GM12878 (cell line): Measurements from ENCODE around the gene YKT6.

ENCODE experiments used
- EGR1 ChIP-seq, 2 experiments: IDR thresholded peaks; 1 replicate in 1 of 2; 2 replicates in 1 of 2; pipeline ENCODE4 v1.6.1; 2011 to 2012; ENCODE audit warnings: low read depth in 2 of 2, low read length in 2 of 2, borderline replicate concordance in 1 of 2, mild to moderate bottlenecking in 1 of 2, moderate library complexity in 1 of 2
- FOS ChIP-seq: IDR thresholded peaks from 3 replicates; pipeline ENCODE4 v1.6.1; 2011; ENCODE audit warnings: borderline replicate concordance; ENCODE audit not compliant: insufficient read length; ENCODE audit errors: extremely low read depth
- MAX ChIP-seq: IDR thresholded peaks from 2 replicates; pipeline ENCODE4 v1.6.1; 2012; ENCODE audit warnings: low read depth, low read length, improper control_type of control experiment
- POLR2A ChIP-seq: IDR thresholded peaks from 2 replicates; pipeline ENCODE4 v1.6.1; 2011; ENCODE audit warnings: low read depth, mild to moderate bottlenecking, low read length
- POLR2AphosphoS5 ChIP-seq: IDR thresholded peaks from 2 replicates; pipeline ENCODE4 v1.6.1; 2011; ENCODE audit warnings: mild to moderate bottlenecking, low read length, inconsistent platforms
- RELA ChIP-seq: fragments of 450-650 bp; IDR thresholded peaks from 2 replicates; pipeline ENCODE4 v1.8.0; 2014; ENCODE audit warnings: borderline replicate concordance; ENCODE audit not compliant: partially characterized antibody
- USF1 ChIP-seq: IDR thresholded peaks from 2 replicates; pipeline ENCODE4 v1.6.1; 2011; ENCODE audit warnings: borderline replicate concordance, low read depth, mild to moderate bottlenecking, moderate library complexity, mixed read lengths, low read length; ENCODE audit not compliant: insufficient read depth; ENCODE audit errors: extremely low read length
- ZZZ3 ChIP-seq: IDR thresholded peaks from 2 replicates; pipeline ENCODE4 v1.6.1; 2011; ENCODE audit warnings: low read depth; ENCODE audit not compliant: control insufficient read depth, insufficient read length
- TF ChIP-seq, protein P1 (sequence below): IDR thresholded peaks from 2 replicates; pipeline ENCODE4 v1.6.1; 2011; ENCODE audit warnings: mild to moderate bottlenecking, low read depth, low read length, moderate library complexity; ENCODE audit not compliant: insufficient replicate concordance
- TF ChIP-seq, protein P2 (sequence below): fragments of 450-650 bp; IDR thresholded peaks from 2 replicates; pipeline ENCODE4 v1.6.1; 2017; ENCODE audit warnings: antibody characterized with exemption, mild to moderate bottlenecking, moderate library complexity

DNA sequence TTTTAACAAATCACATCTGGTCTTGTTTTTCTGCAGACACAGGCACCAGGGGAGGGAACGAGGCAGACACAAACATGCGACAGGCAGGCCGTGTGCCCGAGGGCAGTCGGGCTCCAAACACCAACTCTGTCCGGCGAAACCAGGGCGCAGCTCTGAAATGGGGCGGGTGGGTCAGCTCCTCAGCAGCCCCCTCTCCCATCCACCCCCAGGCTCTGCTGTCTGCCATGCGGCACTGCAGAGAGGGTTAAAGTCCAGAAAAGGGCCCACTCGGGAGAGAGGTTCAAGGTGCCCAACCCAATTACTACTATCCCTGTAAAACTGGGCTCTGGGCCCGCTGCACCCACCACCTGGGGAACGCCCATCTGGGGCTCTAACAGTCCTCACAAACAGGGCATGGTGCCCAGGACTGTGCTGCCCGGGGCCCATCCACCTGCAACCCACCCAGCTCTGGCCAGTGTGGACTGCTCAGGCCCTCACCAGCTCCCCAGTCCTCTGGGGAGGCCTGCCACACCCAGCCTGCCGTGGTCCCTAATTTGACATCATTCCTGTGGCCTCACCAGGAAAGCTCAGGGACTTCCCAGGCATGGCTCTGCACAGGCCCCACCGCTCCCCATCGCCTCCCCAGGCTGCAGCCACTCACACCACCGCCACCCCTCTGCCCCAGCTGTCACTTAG is 18.7 kb downstream of the YKT6 start:
- TF ChIP-seq POLR2AphosphoS5 = no peak
- TF ChIP-seq, protein P1, sequence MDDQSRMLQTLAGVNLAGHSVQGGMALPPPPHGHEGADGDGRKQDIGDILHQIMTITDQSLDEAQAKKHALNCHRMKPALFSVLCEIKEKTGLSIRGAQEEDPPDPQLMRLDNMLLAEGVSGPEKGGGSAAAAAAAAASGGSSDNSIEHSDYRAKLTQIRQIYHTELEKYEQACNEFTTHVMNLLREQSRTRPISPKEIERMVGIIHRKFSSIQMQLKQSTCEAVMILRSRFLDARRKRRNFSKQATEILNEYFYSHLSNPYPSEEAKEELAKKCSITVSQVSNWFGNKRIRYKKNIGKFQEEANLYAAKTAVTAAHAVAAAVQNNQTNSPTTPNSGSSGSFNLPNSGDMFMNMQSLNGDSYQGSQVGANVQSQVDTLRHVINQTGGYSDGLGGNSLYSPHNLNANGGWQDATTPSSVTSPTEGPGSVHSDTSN = no peak
- TF ChIP-seq ZZZ3 = no peak
- TF ChIP-seq EGR1 (IDR thresholded peaks at IDR 0.05; ENCODE audit: borderline replicate concordance in 1 of 2, low read depth in 2 of 2, low read length in 2 of 2) = no peak
- no peak for TF ChIP-seq FOS
- TF ChIP-seq USF1 = no peak
- TF ChIP-seq RELA = no peak
- no peak for TF ChIP-seq MAX
- TF ChIP-seq, protein P2, sequence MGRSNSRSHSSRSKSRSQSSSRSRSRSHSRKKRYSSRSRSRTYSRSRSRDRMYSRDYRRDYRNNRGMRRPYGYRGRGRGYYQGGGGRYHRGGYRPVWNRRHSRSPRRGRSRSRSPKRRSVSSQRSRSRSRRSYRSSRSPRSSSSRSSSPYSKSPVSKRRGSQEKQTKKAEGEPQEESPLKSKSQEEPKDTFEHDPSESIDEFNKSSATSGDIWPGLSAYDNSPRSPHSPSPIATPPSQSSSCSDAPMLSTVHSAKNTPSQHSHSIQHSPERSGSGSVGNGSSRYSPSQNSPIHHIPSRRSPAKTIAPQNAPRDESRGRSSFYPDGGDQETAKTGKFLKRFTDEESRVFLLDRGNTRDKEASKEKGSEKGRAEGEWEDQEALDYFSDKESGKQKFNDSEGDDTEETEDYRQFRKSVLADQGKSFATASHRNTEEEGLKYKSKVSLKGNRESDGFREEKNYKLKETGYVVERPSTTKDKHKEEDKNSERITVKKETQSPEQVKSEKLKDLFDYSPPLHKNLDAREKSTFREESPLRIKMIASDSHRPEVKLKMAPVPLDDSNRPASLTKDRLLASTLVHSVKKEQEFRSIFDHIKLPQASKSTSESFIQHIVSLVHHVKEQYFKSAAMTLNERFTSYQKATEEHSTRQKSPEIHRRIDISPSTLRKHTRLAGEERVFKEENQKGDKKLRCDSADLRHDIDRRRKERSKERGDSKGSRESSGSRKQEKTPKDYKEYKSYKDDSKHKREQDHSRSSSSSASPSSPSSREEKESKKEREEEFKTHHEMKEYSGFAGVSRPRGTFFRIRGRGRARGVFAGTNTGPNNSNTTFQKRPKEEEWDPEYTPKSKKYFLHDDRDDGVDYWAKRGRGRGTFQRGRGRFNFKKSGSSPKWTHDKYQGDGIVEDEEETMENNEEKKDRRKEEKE = no peak
- no peak for TF ChIP-seq POLR2A
